IPS-20b (cell line): Measurements from ENCODE around the gene CALM3.
"Not testable (repeated sequence)": the region's sequence is repeated elsewhere in the genome, so short reads cannot be mapped to it uniquely, and the experiment has no call there.

Source experiments
- H3K27ac ChIP-seq: one replicate; pipeline ENCODE4 v1.5.1; 2013; ENCODE audit warnings: low read length
- H3K27me3 ChIP-seq: 2 replicates; pipeline ENCODE4 v1.6.1; 2013; ENCODE audit warnings: mild to moderate bottlenecking, low read length, inconsistent platforms; ENCODE audit not compliant: insufficient read depth
- H3K36me3 ChIP-seq: 2 replicates; pipeline ENCODE4 v1.6.1; 2013; ENCODE audit warnings: low read depth, mild to moderate bottlenecking, inconsistent platforms, low read length, moderate library complexity; ENCODE audit not compliant: insufficient read depth
- H3K4me1 ChIP-seq: 2 replicates; pipeline ENCODE4 v1.6.1; 2013; ENCODE audit warnings: mild to moderate bottlenecking, control low read depth, inconsistent platforms, low read length, moderate library complexity; ENCODE audit not compliant: insufficient read depth
- H3K4me3 ChIP-seq: 2 replicates; pipeline ENCODE4 v1.5.1; 2013; ENCODE audit warnings: mild to moderate bottlenecking, low read length, inconsistent platforms
- H3K9ac ChIP-seq: 2 replicates; pipeline ENCODE4 v1.6.1; 2013; ENCODE audit warnings: low read depth, mild to moderate bottlenecking, inconsistent platforms, low read length, moderate library complexity
- H3K9me3 ChIP-seq: 2 replicates; pipeline ENCODE4 v1.6.1; 2013; ENCODE audit warnings: mild to moderate bottlenecking, low read depth, low read length, inconsistent platforms; ENCODE audit not compliant: insufficient read depth

CALM3 gene

GRCh38 chr19:46618670-46619231 is 17.6 kb downstream of the CALM3 start:
- H3K4me3 ChIP-seq: no peak overlapping the region
- H3K36me3 ChIP-seq: no peaks in the 10 kb centered on the region
- no peak overlapping the region for H3K27ac ChIP-seq
- no peak overlapping the region for H3K9ac ChIP-seq
- H3K9me3 ChIP-seq: no peaks in the 10 kb centered on the region
- peaks cover 7% of the 10 kb centered on the region; the same call in 1 of the 2 replicates for H3K27me3 ChIP-seq
- peaks cover 4% of the 10 kb centered on the region; the same call in 1 of the 2 replicates for H3K4me1 ChIP-seq

GRCh38 chr19:46620267-46620666 is 19.1 kb downstream of the CALM3 start:
- peaks cover 7% of the 10 kb centered on the region; the same call in 1 of the 2 replicates for H3K27me3 ChIP-seq
- H3K27ac ChIP-seq: no peak overlapping the region

GRCh38 chr19:46620716-46621115 is 19.6 kb downstream of the CALM3 start:
- Histone ChIP-seq H3K4me1 (peaks cover 4% of the 10 kb centered on the region; the same call in 1 of the 2 replicates), H3K4me3 (no peak overlapping the region), H3K9me3 (no peaks in the 10 kb centered on the region), H3K9ac (no peak overlapping the region), H3K36me3 (no peaks in the 10 kb centered on the region), H3K27me3 (peaks cover 7% of the 10 kb centered on the region; the same call in 1 of the 2 replicates), H3K27ac (no peak overlapping the region)

More at GRCh38 chr19:46620267-46620666, 19.1 kb downstream of the CALM3 start:
- no peak overlapping the region for H3K9ac ChIP-seq
- no peak overlapping the region for H3K4me3 ChIP-seq
- no peaks in the 10 kb centered on the region for H3K9me3 ChIP-seq
- peaks cover 4% of the 10 kb centered on the region; the same call in 1 of the 2 replicates for H3K4me1 ChIP-seq
- no peaks in the 10 kb centered on the region for H3K36me3 ChIP-seq

DNA sequence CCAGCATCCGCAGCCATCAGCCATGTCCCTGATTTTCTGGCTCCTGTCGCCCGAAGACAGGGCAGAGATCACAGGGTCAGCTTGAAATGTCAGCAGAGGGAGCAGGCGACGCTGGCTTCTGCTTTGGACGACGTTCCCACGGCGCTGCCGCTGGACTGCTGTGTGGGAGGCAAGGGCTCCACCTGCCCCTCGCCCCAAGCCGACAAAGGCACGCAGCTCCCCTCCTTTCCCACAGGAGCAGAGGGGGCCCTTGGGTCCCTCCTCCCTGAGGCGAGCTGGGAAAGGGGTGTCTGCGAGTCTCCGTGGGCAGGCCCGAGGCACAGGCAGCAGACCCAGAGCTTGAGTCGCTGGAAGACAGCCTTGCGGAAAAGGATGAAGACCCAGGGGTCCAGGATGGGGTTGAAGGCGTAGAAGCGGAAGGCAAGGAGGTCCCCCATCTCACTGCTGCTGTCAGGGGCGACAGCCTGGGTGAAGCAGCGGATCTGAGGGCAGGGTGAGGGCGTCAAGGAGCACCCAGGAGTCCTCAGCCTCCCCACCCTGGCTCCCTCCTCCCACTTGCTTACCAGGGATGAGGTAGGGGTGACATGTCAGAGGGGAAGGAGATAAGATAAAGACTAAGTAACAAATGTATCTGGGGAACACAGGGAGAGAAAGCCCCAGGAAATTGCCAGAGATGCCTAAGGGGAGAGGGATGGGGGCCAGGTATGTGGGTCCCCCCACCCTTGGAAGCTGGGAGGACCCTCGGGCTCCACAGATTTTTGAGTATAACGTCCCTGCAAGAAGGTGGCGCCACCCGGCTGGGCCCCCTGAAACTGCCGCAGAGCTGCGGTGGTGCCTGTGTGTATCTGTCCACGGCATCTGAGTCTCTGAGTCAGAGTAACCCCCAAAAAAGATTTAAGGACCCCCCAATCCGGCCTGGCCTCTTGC is 20.3 kb downstream of the CALM3 start:
- no peak overlapping the region for H3K9ac ChIP-seq
- H3K9me3 ChIP-seq: no peaks in the 10 kb centered on the region
- H3K4me3 ChIP-seq: no peak overlapping the region
- peaks cover 7% of the 10 kb centered on the region; the same call in 1 of the 2 replicates for H3K27me3 ChIP-seq
- no peak overlapping the region for H3K27ac ChIP-seq
- H3K36me3 ChIP-seq: no peaks in the 10 kb centered on the region
- H3K4me1 ChIP-seq: peaks cover 4% of the 10 kb centered on the region; the same call in 1 of the 2 replicates

DNA sequence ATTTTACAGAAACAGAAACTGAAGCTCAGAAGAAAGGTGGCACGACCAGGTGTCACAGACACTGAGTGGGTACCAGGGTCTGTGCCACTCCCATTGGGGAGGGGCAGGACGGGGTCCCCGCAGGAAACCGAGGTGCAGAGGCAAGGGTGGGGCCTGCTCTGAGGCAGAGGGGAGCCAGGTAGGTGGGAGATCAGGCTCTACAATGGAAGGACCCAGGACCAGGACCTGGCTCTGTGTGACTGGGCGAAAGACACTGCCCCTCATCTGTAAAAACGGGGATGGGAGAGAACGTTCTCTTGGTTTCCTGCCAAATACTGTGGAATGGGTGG is 21.0 kb downstream of the CALM3 start:
- H3K9ac ChIP-seq: no peak overlapping the region
- H3K4me1 ChIP-seq: peaks cover 4% of the 10 kb centered on the region; the same call in 1 of the 2 replicates
- no peak overlapping the region for H3K27ac ChIP-seq
- no peaks in the 10 kb centered on the region for H3K9me3 ChIP-seq
- no peak overlapping the region for H3K4me3 ChIP-seq
- H3K27me3 ChIP-seq: peaks cover 7% of the 10 kb centered on the region; the same call in 1 of the 2 replicates
- H3K36me3 ChIP-seq: no peaks in the 10 kb centered on the region

GRCh38 chr19:46623915-46624502 is 22.9 kb downstream of the CALM3 start:
- no peaks in the 10 kb centered on the region for H3K36me3 ChIP-seq
- no peak overlapping the region for H3K27ac ChIP-seq
- no peak overlapping the region for H3K9ac ChIP-seq
- peaks cover 4% of the 10 kb centered on the region; the same call in 1 of the 2 replicates for H3K4me1 ChIP-seq
- peaks cover 7% of the 10 kb centered on the region; the same call in 1 of the 2 replicates for H3K27me3 ChIP-seq
- no peak overlapping the region for H3K4me3 ChIP-seq
- no peaks in the 10 kb centered on the region for H3K9me3 ChIP-seq

GRCh38 chr19:46624958-46625661 is 24.0 kb downstream of the CALM3 start, which contains the start of gene PTGIR:
PTGIR (minus strand) TSS chr19:46625089; CDS start chr19:46624225, 864 bp downstream.
- H3K27me3 ChIP-seq: peaks cover 7% of the 10 kb centered on the region; the same call in 1 of the 2 replicates
- no peak within 1 kb of the TSS for H3K9ac ChIP-seq
- H3K36me3 ChIP-seq: no peaks in the 10 kb centered on the region
- H3K27ac ChIP-seq: no peak within 1 kb of the TSS
- no peaks in the 10 kb centered on the region for H3K9me3 ChIP-seq
- H3K4me3 ChIP-seq: no peak within 1 kb of the TSS
- peaks cover 4% of the 10 kb centered on the region; the same call in 1 of the 2 replicates for H3K4me1 ChIP-seq

DNA sequence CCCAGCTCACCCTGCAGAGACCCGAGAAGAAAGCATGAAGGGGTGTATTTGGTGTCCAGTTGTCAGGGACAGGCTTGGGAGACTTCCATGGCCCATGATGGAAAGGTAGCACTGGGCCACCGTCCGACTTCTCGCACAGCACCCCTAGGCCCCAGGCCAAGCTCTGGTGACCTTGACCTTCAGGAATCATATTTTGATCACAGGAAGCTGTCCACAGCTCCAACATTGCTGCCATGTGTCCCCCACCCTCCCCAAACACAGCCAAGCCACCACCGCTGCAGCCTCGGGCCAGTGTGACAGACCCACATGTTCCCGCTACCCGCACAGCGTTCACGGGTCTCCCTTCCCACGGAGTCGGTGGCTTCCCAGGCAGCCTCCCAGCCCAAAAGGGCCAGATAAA is 24.6 kb downstream of the CALM3 start:
- Histone ChIP-seq H3K27me3 (peaks cover 7% of the 10 kb centered on the region; the same call in 1 of the 2 replicates), H3K9me3 (no peaks in the 10 kb centered on the region), H3K4me3 (no peak overlapping the region), H3K9ac (no peak overlapping the region), H3K36me3 (no peaks in the 10 kb centered on the region), H3K4me1 (peaks cover 7% of the 10 kb centered on the region), H3K27ac (no peak overlapping the region)

DNA sequence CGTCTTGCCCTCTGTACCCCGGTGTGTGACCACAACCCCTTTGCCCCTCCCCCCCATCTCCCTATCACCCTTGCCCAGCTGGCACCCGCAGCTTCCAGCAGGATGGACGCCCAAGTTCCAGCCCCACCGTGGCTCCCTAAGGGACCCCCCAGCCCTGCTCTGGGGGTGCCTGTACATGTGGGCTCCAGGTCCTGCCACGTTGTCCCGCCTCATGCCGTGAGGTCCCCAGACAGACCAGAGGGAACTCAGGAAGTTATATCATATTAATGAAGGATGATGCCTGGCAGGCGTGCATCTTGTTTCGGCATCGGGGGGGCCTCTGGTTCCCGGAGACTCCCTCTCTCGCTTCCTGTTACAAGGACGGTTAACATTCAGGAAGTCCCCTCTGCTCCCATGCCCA is 25.3 kb downstream of the CALM3 start:
- no peak overlapping the region for H3K4me3 ChIP-seq
- H3K9me3 ChIP-seq: no peaks in the 10 kb centered on the region
- peaks cover 5% of the 10 kb centered on the region; the same call in 1 of the 2 replicates for H3K27me3 ChIP-seq
- peaks cover 11% of the 10 kb centered on the region for H3K4me1 ChIP-seq
- no peak overlapping the region for H3K27ac ChIP-seq
- no peaks in the 10 kb centered on the region for H3K36me3 ChIP-seq
- H3K9ac ChIP-seq: no peak overlapping the region

DNA sequence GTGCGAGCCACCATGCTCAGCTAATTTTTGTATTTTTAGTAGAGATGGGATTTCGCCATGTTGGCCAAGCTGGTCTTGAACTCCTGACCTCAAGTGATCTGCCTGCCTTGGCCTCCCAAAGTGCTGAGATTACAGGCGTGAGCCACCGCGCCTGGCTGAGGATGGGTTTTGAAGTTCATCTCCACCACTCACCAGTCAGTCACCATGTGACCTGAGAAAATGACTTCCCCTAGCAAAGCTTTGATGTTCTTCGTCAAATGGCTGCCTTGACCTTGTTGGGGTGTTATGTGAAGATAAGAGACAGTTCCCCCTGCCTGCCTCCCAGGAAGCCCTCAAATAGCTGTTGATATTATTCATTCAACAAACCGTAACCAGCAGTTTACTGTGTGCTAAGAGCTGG is 27.8 kb downstream of the CALM3 start:
- Histone ChIP-seq H3K27me3 (peaks cover 31% of the 10 kb centered on the region), H3K4me1 (peaks cover 10% of the 10 kb centered on the region)
- H3K9me3 ChIP-seq, H3K9ac ChIP-seq, H3K36me3 ChIP-seq, H3K27ac ChIP-seq, H3K4me3 ChIP-seq: not testable (repeated sequence)

- Histone ChIP-seq H3K9ac (no peak overlapping the region), H3K9me3 (no peaks in the 10 kb centered on the region), H3K4me1 (peaks cover 10% of the 10 kb centered on the region), H3K4me3 (no peak overlapping the region), H3K36me3 (no peaks in the 10 kb centered on the region), H3K27me3 (peaks cover 34% of the 10 kb centered on the region), H3K27ac (no peak overlapping the region)
Measured at GRCh38 chr19:46629546-46630025, 28.5 kb downstream of the CALM3 start.
